ENCODE data around the gene MREG.

DNA sequence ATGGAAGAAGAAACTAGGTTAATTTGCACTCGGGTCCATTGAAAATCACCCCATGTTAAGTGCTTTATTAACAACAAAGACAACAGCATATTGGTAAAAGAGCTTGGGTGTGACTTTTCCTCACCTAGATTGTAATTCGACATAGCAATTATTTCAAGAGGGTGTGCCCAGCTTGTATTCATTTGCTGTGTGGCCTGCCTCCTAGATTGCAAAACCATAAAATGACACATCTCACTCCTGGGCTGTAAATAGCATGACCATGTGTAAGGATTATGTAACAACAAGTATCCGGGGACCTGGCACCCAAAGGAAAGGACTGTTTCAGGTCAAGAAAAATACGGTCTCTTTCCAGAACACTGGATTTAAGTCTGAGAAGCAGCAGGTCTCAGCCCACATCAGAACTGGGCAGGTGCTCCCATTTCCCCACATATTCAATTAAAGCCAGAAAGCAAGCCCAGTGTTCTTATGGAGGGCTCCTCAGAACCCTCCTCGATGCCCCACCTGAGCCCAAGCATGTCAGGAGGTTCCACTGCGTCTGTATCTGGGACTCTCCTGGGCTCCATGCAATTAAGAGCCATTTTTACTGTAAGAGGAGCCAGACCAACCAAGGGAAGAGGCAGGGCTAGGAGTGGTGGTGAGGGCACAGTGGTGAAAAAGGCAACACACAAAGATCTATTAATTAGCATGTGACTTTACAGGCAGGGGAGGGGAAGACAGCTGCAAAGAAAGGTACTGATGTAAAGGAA is 39.2 kb downstream of the MREG start:
- no peak for TF ChIP-seq TAF1 (IDR thresholded peaks at IDR 0.05; ENCODE audit: low read depth)
- TF ChIP-seq FOXM1 (IDR thresholded peaks at IDR 0.05; ENCODE audit: borderline replicate concordance, low read depth) = no peak
- no peak for TF ChIP-seq CREB1 (IDR thresholded peaks at IDR 0.05; ENCODE audit: low read depth)
- TF ChIP-seq, protein P1, sequence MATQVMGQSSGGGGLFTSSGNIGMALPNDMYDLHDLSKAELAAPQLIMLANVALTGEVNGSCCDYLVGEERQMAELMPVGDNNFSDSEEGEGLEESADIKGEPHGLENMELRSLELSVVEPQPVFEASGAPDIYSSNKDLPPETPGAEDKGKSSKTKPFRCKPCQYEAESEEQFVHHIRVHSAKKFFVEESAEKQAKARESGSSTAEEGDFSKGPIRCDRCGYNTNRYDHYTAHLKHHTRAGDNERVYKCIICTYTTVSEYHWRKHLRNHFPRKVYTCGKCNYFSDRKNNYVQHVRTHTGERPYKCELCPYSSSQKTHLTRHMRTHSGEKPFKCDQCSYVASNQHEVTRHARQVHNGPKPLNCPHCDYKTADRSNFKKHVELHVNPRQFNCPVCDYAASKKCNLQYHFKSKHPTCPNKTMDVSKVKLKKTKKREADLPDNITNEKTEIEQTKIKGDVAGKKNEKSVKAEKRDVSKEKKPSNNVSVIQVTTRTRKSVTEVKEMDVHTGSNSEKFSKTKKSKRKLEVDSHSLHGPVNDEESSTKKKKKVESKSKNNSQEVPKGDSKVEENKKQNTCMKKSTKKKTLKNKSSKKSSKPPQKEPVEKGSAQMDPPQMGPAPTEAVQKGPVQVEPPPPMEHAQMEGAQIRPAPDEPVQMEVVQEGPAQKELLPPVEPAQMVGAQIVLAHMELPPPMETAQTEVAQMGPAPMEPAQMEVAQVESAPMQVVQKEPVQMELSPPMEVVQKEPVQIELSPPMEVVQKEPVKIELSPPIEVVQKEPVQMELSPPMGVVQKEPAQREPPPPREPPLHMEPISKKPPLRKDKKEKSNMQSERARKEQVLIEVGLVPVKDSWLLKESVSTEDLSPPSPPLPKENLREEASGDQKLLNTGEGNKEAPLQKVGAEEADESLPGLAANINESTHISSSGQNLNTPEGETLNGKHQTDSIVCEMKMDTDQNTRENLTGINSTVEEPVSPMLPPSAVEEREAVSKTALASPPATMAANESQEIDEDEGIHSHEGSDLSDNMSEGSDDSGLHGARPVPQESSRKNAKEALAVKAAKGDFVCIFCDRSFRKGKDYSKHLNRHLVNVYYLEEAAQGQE (IDR thresholded peaks at IDR 0.05; ENCODE audit: low read depth) = no peak
- TF ChIP-seq YY1 (IDR thresholded peaks at IDR 0.05; ENCODE audit: low read depth) = no peak
- TF ChIP-seq EP300 (IDR thresholded peaks at IDR 0.05; ENCODE audit: borderline replicate concordance) = no peak
- no peak for TF ChIP-seq NFIC (IDR thresholded peaks at IDR 0.05)
